Measurements from ENCODE around the gene MTA2.
"Not testable (repeated sequence)": the region's sequence is repeated elsewhere in the genome, so short reads cannot be mapped to it uniquely, and the experiment has no call there.

MTA2 gene

DNA sequence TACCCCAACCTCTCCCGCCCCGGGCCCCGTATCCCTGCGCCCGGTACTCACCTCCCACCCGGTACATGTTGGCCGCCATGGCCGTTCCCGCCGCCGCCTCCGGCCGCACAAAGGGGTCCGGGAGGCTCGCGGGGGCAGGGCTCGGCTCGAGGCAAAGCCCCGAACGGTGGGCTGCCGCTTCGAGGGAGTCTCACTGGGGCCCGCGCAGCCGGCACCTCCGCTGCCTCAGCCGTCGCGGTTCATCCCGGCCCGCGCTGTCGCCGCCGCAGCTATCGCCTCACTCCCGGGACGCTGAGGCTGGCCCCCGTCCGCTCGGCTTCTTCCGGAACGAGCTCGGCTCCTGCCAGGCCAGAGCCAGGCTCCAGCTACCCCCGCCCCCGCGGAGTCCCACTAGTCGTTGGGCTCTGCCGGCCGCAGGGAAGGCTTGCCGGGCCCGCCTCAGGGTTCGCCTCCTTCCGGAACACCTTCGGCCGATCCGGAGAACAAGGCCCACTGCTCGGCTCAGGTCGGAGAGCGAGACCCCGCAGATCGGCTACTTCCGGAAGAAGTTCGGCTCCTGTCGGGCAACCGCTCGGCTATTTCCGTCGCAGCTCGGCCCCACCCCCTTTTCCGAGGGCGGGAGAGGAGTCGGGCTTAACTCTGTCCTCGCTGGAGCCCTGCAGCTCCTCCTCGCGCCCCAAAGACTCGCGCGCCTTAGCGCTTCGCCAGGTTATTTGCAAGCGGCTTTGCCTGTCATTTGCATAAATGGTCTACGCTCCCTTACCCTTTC lies at the start of gene MTA2:
TSS of gene MTA2 (minus strand) at position 494 of the 769 bp plus-strand sequence. CDS start at position 79, 415 bp downstream.
- peak; percentile 98 for DNase-seq

DNA sequence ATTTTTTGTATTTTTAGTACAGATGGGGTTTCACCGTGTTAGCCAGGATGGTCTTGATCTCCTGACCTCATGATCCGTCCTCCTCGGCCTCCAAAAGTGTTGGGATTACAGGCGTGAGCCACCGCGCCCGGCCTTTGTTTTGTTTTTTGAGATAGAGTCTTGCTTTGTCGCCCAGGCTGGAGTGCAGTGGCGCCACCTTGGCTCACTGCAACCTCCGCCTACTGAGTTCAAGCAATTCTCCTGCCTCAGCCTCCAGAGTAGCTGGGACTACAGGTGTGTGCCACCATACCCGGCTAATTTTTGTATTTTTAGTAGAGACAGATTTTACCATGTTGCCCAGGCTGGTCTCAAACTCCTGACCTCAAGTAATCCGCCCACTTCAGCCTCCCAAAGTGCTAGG lies 48.6 kb upstream of the MTA2 start:
- not testable (repeated sequence) for DNase-seq

DNA sequence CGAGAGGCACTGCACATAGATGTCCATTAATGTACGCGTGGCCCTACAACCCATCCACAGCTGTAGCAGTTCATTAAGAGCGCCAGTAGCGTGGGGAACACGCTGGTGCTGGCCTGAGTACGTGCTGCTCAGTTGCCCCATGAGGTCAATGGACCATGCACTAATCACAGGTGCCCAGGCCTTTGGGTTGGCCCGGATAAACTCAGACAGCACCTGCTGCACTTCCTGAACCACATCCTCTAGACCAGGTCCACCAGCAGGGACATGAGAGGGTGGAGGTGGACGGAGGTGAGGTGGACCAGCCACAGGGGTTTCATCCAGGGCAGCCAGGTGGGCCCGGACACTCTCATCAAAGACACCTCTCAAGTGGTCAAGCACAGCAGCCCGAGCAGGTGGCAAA lies 47.8 kb upstream of the MTA2 start:
- no peak for DNase-seq

DNA sequence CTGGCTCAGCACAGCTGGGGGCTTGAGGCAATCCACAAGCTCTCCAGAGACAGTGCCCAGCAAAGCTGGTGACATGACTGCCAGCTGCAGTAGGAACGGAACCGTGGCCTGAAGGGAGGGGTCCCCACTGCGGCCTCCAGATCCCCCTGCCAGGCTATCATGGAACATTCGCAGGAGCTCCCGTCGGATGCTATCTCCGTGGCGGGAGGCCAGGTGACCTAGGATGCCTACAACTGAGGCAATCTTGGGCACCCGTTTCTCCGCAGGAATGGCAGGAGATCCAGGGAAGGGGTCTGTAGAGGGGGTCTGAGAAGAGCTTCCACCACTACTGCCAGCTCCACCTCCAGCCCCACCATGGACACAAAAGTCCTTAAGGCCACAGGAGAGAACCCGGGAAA lies 47.3 kb upstream of the MTA2 start:
- no peak for DNase-seq

DNA sequence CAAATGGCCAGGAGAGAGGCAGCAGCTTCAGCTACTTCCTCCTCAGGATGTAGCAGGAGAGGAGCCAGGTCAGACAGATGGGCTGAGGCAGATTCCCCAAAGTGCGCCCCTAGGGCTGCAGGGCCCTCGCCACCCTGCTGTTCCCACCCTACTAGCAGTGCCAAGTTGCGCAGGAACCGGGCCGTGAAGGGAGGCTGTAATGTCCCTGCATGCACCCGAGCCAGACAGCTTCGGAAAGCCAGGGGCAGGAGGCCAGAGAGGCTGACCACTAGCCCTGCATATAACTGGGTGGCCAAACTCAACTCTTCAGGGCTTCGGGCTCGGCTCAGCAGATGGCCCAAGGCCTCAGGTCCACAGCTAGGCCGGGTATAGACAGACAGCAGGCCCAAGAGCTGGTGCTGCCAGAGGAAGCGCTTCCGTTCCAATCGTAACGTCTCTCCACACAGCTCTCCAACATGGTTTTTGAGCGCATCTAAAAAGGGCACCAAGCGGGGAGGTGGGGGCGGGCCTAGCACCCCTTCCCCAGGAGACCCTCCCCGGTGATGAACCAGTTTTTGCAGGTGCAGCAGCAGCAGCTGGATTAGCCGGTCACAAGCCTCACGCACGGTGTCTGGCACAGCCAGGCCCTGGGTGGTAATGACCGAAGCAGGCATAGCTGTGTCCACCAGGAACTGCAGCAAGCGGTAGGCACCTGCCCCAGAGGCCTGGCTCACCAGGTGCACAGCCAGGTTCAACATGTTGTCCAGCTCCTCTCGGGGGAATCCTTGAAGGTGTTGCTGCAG lies 46.7 kb upstream of the MTA2 start:
- no peak for DNase-seq

DNA sequence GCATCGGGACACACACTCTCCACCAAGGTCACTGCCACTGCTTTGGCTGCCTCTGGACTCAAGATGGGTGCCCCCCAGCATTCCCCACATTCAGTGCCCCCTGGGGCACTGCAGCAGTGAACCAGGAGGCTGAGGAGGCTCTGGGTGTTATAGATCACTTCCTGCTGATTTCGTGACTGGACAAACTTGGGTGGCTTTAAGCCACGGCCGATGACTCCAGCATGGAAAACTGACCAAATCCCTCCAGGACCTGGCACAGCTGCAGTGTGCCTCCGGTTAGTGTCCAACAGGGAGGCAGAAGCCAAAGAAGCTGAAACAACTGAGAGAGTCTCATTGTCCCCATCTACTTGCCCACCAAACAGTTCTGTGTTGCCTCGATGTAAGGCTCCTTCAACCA lies 45.9 kb upstream of the MTA2 start:
- no peak for DNase-seq

DNA sequence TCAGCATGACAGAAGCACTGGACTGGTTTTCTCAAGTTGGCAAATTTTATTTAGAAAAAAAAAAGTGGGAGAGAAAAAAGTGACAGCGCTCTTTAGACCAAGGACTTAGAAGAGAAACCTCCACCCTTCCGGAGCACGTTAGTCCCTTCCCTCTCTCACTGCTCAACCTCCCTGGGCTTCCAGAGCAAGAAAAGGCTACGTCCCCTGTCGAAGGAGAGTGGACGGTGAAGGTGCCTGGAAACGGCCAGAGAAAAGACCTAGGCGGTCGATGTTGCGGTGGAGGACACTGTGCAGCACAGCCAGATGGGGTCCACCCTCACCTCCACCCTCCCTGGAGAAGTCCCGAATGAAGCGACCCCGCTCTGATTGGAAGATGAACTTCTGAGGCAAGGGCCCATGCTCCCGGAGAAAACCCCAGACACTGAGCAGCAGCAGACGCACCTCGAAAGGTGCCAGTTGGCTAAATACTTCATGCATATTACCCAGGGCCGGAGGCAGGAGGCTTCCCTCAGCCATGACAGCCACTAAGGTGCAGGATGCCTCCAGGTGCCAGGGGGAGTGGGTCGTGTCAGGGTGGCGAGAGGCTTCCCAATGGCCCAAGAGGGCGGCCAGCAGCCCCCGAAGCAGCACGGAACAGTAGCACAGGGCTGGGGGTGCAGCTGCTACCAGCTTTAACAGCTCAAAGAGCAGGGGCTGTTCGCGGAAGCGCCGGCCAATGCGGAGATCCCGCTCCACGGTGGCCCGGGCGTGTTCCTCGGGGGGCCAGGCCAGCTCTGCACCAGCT lies 45.4 kb upstream of the MTA2 start:
- DNase-seq = no peak

DNA sequence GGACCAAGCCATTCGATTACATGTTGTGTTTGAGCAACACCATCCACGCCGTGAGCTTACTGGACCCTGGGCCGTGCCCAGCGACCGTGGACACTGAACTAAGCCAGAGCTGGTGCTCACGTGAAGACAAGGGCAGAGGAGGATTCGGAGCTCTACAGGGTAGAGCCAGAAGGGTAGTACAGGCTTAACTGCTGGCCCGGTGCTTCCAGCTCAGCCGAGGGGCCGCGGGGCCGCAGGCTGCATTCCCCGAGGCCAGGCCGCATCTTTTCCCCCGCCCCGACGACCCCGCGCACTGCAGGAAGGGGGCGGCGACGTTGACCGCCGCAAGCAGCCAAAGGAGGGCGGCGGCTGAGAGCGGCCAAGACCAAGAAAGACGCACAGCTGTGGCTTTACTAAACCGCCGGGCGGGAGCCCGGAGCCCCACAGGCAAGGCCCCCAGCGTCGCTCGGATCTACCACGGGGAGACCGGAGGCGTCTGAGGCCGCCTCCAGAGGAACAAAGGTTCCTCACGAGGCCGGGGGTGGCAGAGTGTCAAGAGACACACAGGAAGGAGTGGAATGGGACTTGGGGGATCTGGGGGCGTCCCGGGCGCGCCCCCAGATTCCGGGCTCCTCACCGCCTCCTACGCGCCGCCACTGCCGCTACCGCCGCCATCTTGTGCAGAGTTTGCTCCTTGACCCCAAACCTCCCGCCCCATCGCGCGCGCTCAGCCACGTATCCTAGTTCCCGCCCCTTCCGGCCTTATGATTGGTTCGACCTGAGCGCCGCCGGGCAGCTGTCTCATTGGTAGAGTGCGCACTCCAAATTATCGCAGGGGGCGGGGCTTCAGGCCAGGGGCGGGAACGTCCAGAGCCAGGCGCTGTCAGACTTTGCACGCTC lies 44.5 kb upstream of the MTA2 start, which contains the start of gene GANAB:
TSS of gene GANAB (minus strand) at position 668 of the 879 bp plus-strand sequence. CDS start at position 654, 14 bp downstream.
- peak; percentile 98 for DNase-seq

DNA sequence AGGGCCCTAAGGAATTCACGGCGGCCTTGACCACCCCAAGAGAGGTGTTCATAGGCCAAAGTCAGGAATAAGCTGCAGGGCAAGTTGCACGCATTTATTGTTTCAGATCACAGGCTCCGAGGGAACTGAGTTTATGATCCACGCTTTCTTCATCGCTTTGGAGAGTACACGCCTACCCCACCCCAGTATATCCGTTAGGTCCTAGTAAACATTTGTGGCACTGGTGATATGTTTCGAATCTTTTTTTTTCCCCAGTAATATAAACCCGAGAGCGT lies 43.9 kb upstream of the MTA2 start:
- no peak for DNase-seq

DNA sequence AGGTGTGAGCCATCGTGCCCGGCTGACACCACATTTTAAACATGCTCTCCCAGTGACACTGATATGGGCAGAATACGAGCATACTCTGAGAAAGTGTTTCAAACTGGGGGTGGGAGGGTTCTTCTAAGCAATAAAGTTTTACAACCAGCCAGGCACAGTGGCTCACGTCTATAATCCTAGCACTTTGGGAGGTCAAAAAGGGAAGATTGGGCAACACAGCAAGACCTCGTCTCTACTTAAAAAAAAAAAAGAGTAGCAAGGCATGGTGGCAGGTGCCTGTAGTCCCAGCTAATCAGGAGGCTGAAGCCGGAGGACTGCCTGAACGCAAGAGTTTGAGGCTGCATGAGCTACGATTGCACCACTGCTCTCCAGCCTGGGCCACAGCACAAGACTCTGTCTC lies 42.6 kb upstream of the MTA2 start:
- DNase-seq = no peak

DNA sequence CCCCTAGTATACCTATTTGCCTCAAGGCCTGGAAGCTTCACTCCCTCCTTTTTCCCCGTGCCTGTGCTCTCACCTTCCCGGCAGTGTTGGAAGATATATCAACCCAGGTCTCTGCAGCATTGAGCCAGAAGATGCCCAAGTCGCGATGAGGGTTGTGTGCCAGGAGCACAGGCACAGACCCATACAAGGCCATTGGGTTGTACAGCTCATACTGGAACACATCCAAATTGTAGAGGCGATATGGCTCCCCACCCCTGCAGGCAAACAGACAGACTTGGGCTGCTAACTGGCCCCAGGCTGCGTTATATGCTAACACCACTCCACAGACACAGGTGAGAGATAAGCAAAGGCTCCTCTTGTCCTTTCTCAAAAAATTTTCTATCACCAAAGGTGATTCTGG lies 30.8 kb upstream of the MTA2 start:
- no peak for DNase-seq

DNA sequence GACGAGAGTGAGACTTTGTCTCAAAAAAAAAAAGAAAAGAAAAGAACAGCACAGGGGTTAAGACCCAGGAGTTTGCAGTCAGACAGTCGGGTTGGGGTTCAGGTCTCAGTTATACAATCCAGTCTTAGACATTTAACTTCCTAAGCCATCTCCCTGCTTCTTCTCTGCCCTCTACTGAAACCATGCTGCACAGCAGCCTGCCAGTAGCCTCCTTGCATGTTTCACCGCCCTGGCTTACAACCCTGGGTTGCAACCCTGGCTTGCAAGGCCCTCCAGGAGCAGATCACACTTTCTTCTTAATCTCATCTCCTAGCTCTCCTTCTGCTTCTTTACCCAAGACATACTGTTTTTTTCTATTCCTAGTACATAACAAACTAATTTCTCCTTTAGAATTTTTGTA lies 26.0 kb upstream of the MTA2 start:
- DNase-seq = no peak

DNA sequence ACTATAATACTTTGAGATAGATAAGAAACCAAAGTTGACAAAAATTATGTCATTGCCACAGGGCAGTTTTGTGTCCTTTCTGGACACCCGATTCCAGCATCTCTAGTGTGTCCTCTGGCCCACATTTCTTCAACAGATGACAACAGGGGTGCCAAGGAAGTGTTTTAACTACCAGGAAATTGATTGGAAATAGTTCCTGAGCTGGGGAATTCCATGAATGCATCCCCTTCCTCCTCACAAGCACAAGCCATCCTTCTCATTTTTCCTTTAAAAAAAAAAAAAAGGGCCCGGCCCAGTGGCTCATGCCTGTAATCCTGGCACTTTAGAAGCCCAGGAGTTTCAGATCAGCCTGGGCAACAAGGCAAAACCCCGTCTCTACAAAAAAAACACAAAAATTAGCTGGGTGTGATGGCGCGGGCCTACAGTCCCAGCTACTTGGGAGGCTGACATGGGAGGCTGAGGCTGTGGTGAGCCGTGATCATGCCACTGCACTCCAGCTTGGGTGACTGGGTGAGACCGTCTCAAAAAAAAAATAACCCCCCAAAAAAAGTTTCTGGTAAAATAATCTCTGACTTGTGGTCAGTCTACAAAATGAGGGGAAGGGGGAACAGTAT lies 20.9 kb upstream of the MTA2 start:
- DNase-seq = no peak

DNA sequence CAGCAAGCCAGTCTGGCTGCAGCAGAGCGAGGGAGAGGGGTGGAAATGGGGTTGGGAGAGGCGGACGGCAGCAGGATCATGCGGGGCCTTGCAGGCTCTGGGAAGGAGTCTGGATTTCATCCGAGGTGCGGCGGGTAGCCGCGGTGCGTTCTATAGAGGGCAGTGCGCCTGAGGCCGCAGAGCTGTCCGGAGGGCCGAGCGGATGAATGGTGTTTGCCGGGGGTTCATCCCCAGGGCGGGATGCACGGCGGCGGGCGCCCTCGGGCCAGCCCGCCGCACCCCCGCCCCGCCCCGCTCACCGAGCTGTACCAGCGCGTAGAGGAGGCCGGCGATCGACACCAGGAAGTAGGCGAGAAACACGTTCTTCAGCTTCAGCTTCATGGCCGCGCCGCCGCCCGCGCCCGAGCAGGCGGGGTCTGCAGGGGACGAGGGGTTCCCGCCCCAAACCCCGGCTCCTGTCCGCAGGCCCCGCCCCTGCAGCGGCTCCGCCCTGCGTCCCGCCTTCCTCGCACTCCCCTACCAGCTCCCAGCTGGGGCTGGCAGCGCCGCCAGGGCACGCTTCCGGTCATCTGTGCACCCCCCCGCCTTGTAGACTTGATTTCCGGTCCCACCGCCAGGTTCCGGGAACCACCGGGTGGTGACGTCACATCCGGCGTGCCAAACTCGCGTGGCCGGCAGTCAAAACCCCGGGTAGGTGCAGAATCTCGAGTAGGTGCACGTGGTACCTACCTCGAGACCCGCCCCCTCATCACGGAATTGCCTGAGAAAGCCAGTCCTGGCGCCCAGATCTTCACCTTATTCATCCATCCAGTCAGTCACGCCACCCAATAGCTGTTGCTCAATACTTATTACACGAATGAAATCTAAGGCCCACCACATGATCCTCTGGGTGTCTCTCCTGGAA lies 20.2 kb upstream of the MTA2 start, which contains the start of gene B3GAT3:
TSS of gene B3GAT3 (minus strand) at position 420 of the 904 bp plus-strand sequence. CDS start at position 381, 39 bp downstream.
- peak; percentile 99 for DNase-seq

DNA sequence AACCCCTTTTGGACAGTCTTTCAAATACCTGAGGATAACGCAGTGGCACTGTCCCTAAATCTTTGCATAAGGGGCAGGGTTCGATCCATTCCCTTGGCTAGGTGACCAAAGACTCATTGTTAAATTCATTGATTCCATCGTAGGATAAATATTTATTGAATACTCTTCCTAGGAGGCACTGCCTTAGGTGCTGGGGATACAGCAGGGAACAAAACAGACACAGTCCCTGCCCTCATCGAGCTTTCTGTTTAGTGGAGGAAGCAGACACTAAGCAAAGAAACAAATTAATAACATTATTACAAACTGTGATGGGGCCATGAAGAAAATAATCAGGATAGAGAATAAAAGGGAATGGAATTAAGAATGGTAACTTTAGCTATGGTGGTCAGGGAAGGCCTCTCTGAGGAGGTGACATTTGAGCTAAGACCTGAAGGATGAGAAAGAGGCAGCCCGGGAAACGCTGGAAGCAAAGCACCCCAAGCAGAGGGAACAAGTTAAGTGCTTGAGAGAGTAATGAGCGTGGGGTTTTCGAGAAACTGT lies 19.4 kb upstream of the MTA2 start:
- DNase-seq = no peak

DNA sequence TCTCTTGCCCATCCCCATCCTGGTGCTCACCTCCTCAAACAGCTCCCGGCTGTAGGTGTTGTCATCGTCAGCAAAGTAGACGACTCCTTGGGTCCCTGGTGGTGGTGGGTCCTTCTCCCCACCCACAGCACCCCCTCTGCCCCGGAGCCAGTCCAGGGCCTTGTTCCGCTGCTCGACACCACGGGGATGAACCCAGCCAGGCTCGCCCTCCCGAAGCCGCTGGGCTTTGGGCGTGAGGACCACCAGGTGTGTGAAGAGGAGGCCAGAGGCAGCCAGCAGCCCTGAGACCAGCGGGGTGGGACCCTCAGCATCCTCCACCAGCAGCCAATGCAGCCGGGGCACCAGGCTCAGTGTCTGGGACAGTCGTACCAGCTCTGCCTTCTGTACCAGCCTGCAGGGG lies 15.3 kb upstream of the MTA2 start:
- not testable (repeated sequence) for DNase-seq

DNA sequence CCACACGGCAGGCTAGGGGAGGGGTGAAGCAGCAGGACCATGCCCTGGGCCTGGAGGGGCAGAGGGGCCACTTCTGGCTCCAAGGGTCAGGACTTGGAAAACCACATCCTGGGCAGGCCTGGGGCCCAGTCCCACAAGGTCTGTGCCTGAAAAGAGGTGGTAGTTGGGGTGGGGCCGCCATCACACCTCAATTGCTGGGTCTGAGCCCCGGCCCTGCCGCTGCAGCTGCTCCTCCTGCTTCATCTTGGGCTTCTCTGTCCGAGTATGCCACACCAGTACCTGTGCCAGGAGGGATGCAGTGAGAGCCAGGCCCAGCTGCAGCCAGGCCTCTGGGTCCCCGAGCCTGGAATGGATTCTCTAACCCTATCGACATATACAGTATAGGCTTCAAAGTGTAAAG lies 13.9 kb upstream of the MTA2 start:
- DNase-seq = no peak

DNA sequence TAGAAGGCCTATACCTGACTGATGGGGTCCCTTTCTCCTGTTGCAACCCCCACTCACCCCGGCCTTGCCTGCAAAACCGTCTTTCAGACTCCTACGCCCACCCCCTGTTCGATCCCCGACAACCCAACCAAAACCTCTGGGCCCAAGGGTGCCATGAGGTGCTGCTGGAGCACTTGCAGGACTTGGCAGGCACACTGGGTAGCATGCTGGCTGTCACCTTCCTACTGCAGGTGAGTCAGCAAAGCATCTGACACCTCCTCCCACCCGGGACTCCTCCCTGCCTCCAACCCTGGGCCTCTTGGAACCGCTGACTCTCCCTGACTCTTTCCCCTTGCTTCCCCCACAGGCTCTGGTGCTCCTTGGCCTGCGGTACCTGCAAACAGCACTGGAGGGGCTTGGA lies 12.6 kb upstream of the MTA2 start:
- DNase-seq = no peak

DNA sequence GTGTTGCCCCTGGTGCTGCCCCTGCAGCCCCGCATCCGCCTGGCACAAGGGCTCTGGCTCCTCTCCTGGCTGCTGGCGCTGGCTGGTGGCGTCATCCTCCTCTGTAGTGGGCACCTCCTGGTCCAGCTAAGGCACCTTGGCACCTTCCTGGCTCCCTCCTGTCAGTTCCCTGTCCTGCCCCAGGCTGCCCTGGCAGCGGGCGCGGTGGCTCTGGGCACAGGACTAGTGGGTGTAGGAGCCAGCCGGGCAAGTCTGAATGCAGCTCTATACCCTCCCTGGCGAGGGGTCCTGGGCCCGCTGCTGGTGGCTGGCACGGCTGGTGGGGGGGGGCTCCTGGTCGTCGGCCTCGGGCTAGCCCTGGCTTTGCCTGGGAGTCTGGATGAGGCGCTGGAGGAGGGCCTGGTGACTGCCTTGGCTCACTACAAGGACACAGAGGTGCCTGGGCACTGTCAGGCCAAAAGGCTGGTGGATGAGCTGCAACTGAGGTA lies 11.7 kb upstream of the MTA2 start:
- DNase-seq = no peak

Data from CD4-positive, alpha-beta T cell treated with Interleukin-15 for 1 hour (primary cell).